SK-MEL-5 (cell line): Measurements from ENCODE around the gene SLC35F4. TPM values are rescaled to one million over a fixed set of nuclear protein-coding genes. Genes with fewer than 3 reads are reported as not detected.

Source experiments
- DNase-seq: peaks from one replicate; pipeline ENCODE4 v3.0.0-alpha.2; 2016; ENCODE audit warnings: low read depth, low spot score
- in situ Hi-C: cut with HindIII; loops from 2 replicates; pipeline ENCODE4 v1.10.0; 2016; ENCODE audit warnings: low sequenced_read_pairs, high pct_unique_total_duplicates, low pct_unique_long_range_greater_than_20kb
- total RNA-seq: library from RNA; depleted of rRNA; stranded (reverse); fragments of >200 nt; shearing (Covaris generic); gene quantifications from 2 replicates; pipeline ENCODE4 v1.2.3, GENCODE V29; 2014

The SLC35F4 gene
- total RNA-seq, 1 experiment from 2014 or later = not detected

- in situ Hi-C loops = no loop called here
- no peak for DNase-seq
Measured at GRCh38 chr14:57547131-57547530, 318.8 kb downstream of the SLC35F4 start.

GRCh38 chr14:57533214-57533613 is 332.7 kb downstream of the SLC35F4 start:
- DNase-seq = peak; percentile 47
- in situ Hi-C loops = no loop called here

GRCh38 chr14:57530571-57530970 is 335.3 kb downstream of the SLC35F4 start:
- no peak for DNase-seq
- in situ Hi-C loops = no loop called here

GRCh38 chr14:57526942-57527341 is 338.9 kb downstream of the SLC35F4 start:
- peak; percentile 37 for DNase-seq
- in situ Hi-C loops = no loop called here

- DNase-seq = no peak
- in situ Hi-C loops = no loop called here
Measured at GRCh38 chr14:57519043-57519442, 346.8 kb downstream of the SLC35F4 start.
